OCI-LY7 (cell line): Measurements from ENCODE around the gene TRPC6.

Experiments
- EZH2phosphoT487 ChIP-seq: fragments of 200-600 bp; sonication (generic); IDR thresholded peaks from 2 replicates; pipeline ENCODE4 v1.6.1; 2018; ENCODE audit warnings: low read depth, borderline replicate concordance, mild to moderate bottlenecking, mixed run types, antibody characterized with exemption, low read length, moderate library complexity, mixed read lengths
- TF ChIP-seq, protein P1 (sequence below): fragments of 200-600 bp; sonication (generic); conservative IDR thresholded peaks from 2 replicates; pipeline ENCODE4 v1.5.1; 2014; ENCODE audit warnings: mild to moderate bottlenecking, antibody characterized with exemption, low read length, moderate library complexity, mixed read lengths

DNA sequence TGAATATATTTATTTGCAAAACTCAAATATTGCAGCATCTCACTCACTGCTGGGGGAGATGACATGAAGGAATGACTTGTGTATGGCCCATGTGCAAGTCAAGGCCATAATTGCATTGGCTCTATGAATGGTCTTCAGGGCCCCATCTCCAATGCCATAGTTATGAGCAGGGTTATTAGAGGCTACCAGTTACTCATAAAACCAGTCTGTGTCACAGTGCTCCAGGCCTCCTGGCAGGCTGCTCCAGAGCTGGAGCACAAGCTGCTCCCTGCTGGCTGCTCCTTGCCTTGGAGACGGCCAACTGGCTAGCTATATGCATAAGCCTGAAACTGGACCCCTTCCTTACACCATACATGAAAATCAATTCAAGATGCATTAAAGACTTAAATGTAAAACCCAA lies 145.7 kb downstream of the TRPC6 start:
- TF ChIP-seq, protein P1, sequence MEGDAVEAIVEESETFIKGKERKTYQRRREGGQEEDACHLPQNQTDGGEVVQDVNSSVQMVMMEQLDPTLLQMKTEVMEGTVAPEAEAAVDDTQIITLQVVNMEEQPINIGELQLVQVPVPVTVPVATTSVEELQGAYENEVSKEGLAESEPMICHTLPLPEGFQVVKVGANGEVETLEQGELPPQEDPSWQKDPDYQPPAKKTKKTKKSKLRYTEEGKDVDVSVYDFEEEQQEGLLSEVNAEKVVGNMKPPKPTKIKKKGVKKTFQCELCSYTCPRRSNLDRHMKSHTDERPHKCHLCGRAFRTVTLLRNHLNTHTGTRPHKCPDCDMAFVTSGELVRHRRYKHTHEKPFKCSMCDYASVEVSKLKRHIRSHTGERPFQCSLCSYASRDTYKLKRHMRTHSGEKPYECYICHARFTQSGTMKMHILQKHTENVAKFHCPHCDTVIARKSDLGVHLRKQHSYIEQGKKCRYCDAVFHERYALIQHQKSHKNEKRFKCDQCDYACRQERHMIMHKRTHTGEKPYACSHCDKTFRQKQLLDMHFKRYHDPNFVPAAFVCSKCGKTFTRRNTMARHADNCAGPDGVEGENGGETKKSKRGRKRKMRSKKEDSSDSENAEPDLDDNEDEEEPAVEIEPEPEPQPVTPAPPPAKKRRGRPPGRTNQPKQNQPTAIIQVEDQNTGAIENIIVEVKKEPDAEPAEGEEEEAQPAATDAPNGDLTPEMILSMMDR: no peak
- no peak for TF ChIP-seq EZH2phosphoT487
